Breast epithelium (tissue), 4 donors: Measurements from ENCODE around the gene RPUSD2. TPM values are rescaled to one million over a fixed set of nuclear protein-coding genes. Genes with fewer than 3 reads are reported as not detected.

Experiments used
- DNase-seq, 2 donors: peaks; one replicate each; pipeline ENCODE4 v3.0.0-alpha.2; 2019; ENCODE audit warnings: low spot score in 2 of 2
- H3K27ac ChIP-seq, 2 donors: fragments of 200-600 bp; sonication (generic) in 1 of 2; one replicate each; pipeline ENCODE4 v1.5.1; 2016 to 2019; ENCODE audit warnings: mild to moderate bottlenecking in 1 of 2
- H3K27me3 ChIP-seq, 2 donors: fragments of 200-600 bp; sonication (generic) in 1 of 2; one replicate each; pipeline versions ENCODE4 v1.5.1 to v1.6.0; 2017 to 2019; ENCODE audit warnings: control low read depth in 1 of 2, mild to moderate bottlenecking in 1 of 2
- H3K36me3 ChIP-seq: fragments of 200-600 bp; one replicate; pipeline ENCODE4 v1.5.1; 2019
- H3K4me1 ChIP-seq, 2 donors: fragments of 200-600 bp; sonication (generic); one replicate each; pipeline ENCODE4 v1.5.1; 2016 to 2019; ENCODE audit warnings: control low read depth in 1 of 2
- H3K4me3 ChIP-seq, 3 donors: fragments of 200-600 bp; sonication (generic); 1 replicate in 2 of 3; 2 replicates in 1 of 3; pipeline ENCODE4 v1.5.1; 2016 to 2019; ENCODE audit warnings: mild to moderate bottlenecking in 3 of 3, moderate library complexity in 2 of 3
- H3K9me3 ChIP-seq, 2 donors: fragments of 200-600 bp; sonication (generic) in 1 of 2; one replicate each; pipeline ENCODE4 v1.5.1; 2016 to 2019; ENCODE audit warnings: control low read depth in 1 of 2
- CTCF ChIP-seq, 3 donors: fragments of 450-650 bp; IDR thresholded peaks; one replicate each; pipeline ENCODE4 v1.5.1; 2016 to 2017; ENCODE audit warnings: antibody characterized with exemption in 3 of 3, mild to moderate bottlenecking in 3 of 3, moderate library complexity in 3 of 3
- POLR2A ChIP-seq: fragments of 450-650 bp; IDR thresholded peaks from one replicate; pipeline ENCODE4 v1.6.1; 2016; ENCODE audit warnings: antibody characterized with exemption, mild to moderate bottlenecking, moderate library complexity
- POLR2AphosphoS5 ChIP-seq, 3 donors: sonication (generic); formaldehyde crosslinking; IDR thresholded peaks; one replicate each; pipeline ENCODE4 v1.6.1; 2017; ENCODE audit warnings: antibody characterized with exemption in 3 of 3
- intact Hi-C: fragments of 100-400 bp; cut with DNase I; formaldehyde crosslinking; loops from one replicate; pipeline ENCODE4 v1.15.1; 2023; ENCODE audit warnings: low total_unique reads
- total RNA-seq, 3 donors: library from RNA; depleted of rRNA; stranded (reverse); fragments of >200 nt; gene quantifications; one replicate each; pipeline ENCODE4 v1.1.0, GENCODE V29; 2016

Gene RPUSD2
- total RNA-seq, result 10 to 100 TPM in 1 of 3 donors, 1 to 10 TPM in 2; 5.8 to 12.5 (median 7.2) TPM

- intact Hi-C loops, result no loop called here
- peak; percentile 91 to 92 for DNase-seq
- H3K4me3 ChIP-seq, result peak within 1 kb of the TSS; percentile 89 to 95 (median 91)
- no peaks in the 10 kb centered on the region for H3K9me3 ChIP-seq
- peaks cover 0 to 8% of the 10 kb centered on the region in 2 donors for H3K4me1 ChIP-seq
- H3K36me3 ChIP-seq, result no peaks in the 10 kb centered on the region
- no peak for TF ChIP-seq CTCF (IDR thresholded peaks at IDR 0.05)
- TF ChIP-seq POLR2A, result peak; percentile 62
- peak; percentile 91 to 95 (median 95) for TF ChIP-seq POLR2AphosphoS5 (IDR thresholded peaks at IDR 0.05)
- no peaks in the 10 kb centered on the region for H3K27me3 ChIP-seq
- peak within 1 kb of the TSS; percentile 83 to 86 for H3K27ac ChIP-seq
Measured at GRCh38 chr15:40569129-40569953, at the start of gene RPUSD2. RPUSD2 (plus strand) TSS chr15:40569299; CDS start chr15:40569338, 39 bp downstream.

DNA sequence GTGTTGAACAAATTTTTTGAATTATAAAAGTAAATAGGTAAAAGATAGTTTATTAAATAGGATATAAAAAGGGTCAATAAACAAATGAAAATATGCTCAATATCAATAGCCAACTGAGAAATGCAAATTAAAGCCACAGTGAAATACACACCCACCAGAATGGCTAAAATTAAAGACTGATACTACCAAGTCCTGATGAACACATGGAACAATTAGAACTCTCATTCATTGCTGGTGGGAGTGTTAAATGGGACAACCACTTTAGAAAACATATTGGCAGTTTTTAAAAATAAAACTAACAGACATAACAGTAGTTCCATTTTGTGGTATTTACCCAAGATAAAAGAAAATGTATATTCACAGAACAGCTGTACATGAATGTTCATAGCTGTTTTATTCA, 45.5 kb upstream of the RPUSD2 start:
- H3K27ac ChIP-seq, result no peak overlapping the region
- DNase-seq, result no peak
- intact Hi-C loops, result no loop called here
- H3K4me1 ChIP-seq, result no peaks in the 10 kb centered on the region
- TF ChIP-seq POLR2AphosphoS5 (IDR thresholded peaks at IDR 0.05), result no peak
- TF ChIP-seq POLR2A, result no peak
- TF ChIP-seq CTCF (IDR thresholded peaks at IDR 0.05), result no peak
- H3K27me3 ChIP-seq, result no peaks in the 10 kb centered on the region
- no peak overlapping the region for H3K4me3 ChIP-seq
- no peaks in the 10 kb centered on the region for H3K9me3 ChIP-seq
- no peaks in the 10 kb centered on the region for H3K36me3 ChIP-seq

- H3K36me3 ChIP-seq, result no peaks in the 10 kb centered on the region
- no peak for TF ChIP-seq POLR2A
- no peak for TF ChIP-seq POLR2AphosphoS5 (IDR thresholded peaks at IDR 0.05)
- no peak for TF ChIP-seq CTCF (IDR thresholded peaks at IDR 0.05)
- H3K9me3 ChIP-seq, result no peaks in the 10 kb centered on the region
- intact Hi-C loops, result no loop called here
- no peaks in the 10 kb centered on the region for H3K27me3 ChIP-seq
- no peak for DNase-seq
- H3K4me3 ChIP-seq, result no peak overlapping the region
- H3K4me1 ChIP-seq, result no peaks in the 10 kb centered on the region
- H3K27ac ChIP-seq, result no peak overlapping the region
Measured at GRCh38 chr15:40525855-40526254, 43.2 kb upstream of the RPUSD2 start.

- intact Hi-C loops, result no loop called here
- TF ChIP-seq CTCF (IDR thresholded peaks at IDR 0.05) (no peak), POLR2A (no peak), POLR2AphosphoS5 (IDR thresholded peaks at IDR 0.05) (no peak)
- no peak overlapping the region for H3K4me3 ChIP-seq
Measured at GRCh38 chr15:40528801-40529200, 40.3 kb upstream of the RPUSD2 start.

DNA sequence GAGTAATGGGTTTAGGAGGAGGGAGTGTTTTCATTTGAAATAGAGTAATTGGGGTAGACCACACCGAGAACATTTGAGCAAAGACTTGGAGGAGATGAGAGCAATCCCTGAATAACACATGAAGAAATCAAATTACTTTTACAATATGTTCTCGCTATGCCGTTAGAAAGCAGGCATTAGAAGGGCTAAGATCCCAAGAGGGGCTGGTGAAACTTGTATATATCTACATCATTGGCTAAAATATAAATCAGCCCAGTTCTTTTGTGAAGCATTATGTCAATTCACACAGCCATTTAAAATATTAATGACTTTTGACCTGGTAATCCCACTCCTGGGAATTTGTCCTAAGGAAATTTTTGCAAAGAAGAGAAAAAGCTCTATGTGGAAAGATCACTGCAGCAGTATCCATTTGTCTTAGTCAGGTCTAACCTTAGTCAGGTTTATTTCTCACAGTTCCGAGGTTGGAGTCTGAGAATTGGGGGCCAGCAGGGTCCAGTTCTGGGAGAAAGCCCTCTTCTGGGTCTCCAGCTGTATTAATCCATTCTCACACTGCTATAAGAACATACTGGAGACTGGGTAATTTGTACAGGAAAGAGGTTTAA, 35.2 kb upstream of the RPUSD2 start:
- no peak overlapping the region for H3K27ac ChIP-seq
- DNase-seq, result no peak
- no peaks in the 10 kb centered on the region for H3K27me3 ChIP-seq
- intact Hi-C loops, result no loop called here
- H3K4me1 ChIP-seq, result no peaks in the 10 kb centered on the region
- H3K4me3 ChIP-seq, result no peak overlapping the region
- no peaks in the 10 kb centered on the region for H3K36me3 ChIP-seq
- H3K9me3 ChIP-seq, result no peaks in the 10 kb centered on the region
- TF ChIP-seq POLR2AphosphoS5 (IDR thresholded peaks at IDR 0.05), result no peak
- TF ChIP-seq POLR2A, result no peak
- no peak for TF ChIP-seq CTCF (IDR thresholded peaks at IDR 0.05)

More at GRCh38 chr15:40528801-40529200, 40.3 kb upstream of the RPUSD2 start:
- no peak for DNase-seq
- no peaks in the 10 kb centered on the region for H3K4me1 ChIP-seq
- H3K27me3 ChIP-seq, result no peaks in the 10 kb centered on the region
- no peaks in the 10 kb centered on the region for H3K9me3 ChIP-seq
- H3K36me3 ChIP-seq, result no peaks in the 10 kb centered on the region
- H3K27ac ChIP-seq, result no peak overlapping the region
